NB4 (cell line): ENCODE results near the gene DSTN.

Experiments
- DNase-seq: peaks from one replicate; pipeline ENCODE4 v3.0.0; 2010; ENCODE audit warnings: low read depth
- H3K4me3 ChIP-seq: one replicate; pipeline ENCODE4 v1.5.1; 2011; ENCODE audit warnings: mild to moderate bottlenecking, low read depth, low read length, moderate library complexity
- CTCF ChIP-seq: IDR thresholded peaks from one replicate; pipeline ENCODE4 v1.5.1; 2012; ENCODE audit warnings: low read depth, low read length
- MAX ChIP-seq: IDR thresholded peaks from 2 replicates; pipeline ENCODE4 v1.6.1; 2011; ENCODE audit warnings: low read depth, low read length
- MYC ChIP-seq: IDR thresholded peaks from 2 replicates; pipeline ENCODE4 v1.6.1; 2011; ENCODE audit warnings: low read depth, low read length
- POLR2A ChIP-seq: IDR thresholded peaks from 2 replicates; pipeline ENCODE4 v1.6.1; 2011; ENCODE audit warnings: mild to moderate bottlenecking; ENCODE audit not compliant: insufficient read length; ENCODE audit errors: extremely low read depth

The DSTN gene

GRCh38 chr20:17640146-17640874, 70.4 kb downstream of the DSTN start:
- no peak overlapping the region for H3K4me3 ChIP-seq
- no peak for TF ChIP-seq CTCF
- no peak for TF ChIP-seq MAX
- no peak for TF ChIP-seq MYC
- TF ChIP-seq POLR2A: no peak

GRCh38 chr20:17640875-17641378, 71.1 kb downstream of the DSTN start:
- no peak for DNase-seq
- no peak for TF ChIP-seq MYC
- TF ChIP-seq MAX: no peak
- no peak overlapping the region for H3K4me3 ChIP-seq

More at GRCh38 chr20:17640146-17640874, 70.4 kb downstream of the DSTN start:
- DNase-seq: no peak

- no peak overlapping the region for H3K4me3 ChIP-seq
- no peak for DNase-seq
- TF ChIP-seq POLR2A (no peak), MAX (no peak), MYC (no peak), CTCF (no peak)
Observed at GRCh38 chr20:17641520-17641964, 71.7 kb downstream of the DSTN start.

- no peak overlapping the region for H3K4me3 ChIP-seq
- no peak for TF ChIP-seq CTCF
- TF ChIP-seq MAX: no peak
- TF ChIP-seq MYC: no peak
- no peak for DNase-seq
Observed at GRCh38 chr20:17641993-17642392, 72.1 kb downstream of the DSTN start.

GRCh38 chr20:17642404-17643269, 72.8 kb downstream of the DSTN start:
- no peak for TF ChIP-seq MAX
- TF ChIP-seq POLR2A: no peak
- TF ChIP-seq CTCF: no peak
- no peak for TF ChIP-seq MYC
- no peak for DNase-seq
- H3K4me3 ChIP-seq: no peak overlapping the region
